Activated naive CD4-positive, alpha-beta T cell treated with anti-CD3 and anti-CD28 coated beads, Interleukin-2, amount 50 U/mL, for 24 hours (primary cell): ENCODE data around the gene PRRT1.
"Not testable (repeated sequence)": the region's sequence is repeated elsewhere in the genome, so short reads cannot be mapped to it uniquely, and the experiment has no call there.

Experiments used
- H3K27ac Mint-ChIP-seq: one replicate; pipeline ENCODE4 v1.8.0; 2021; ENCODE audit warnings: mild to moderate bottlenecking, mixed read lengths
- H3K27me3 Mint-ChIP-seq: one replicate; pipeline ENCODE4 v1.8.0; 2021; ENCODE audit warnings: mixed read lengths
- H3K36me3 Mint-ChIP-seq: one replicate; pipeline ENCODE4 v1.8.0; 2021; ENCODE audit warnings: mixed read lengths
- H3K4me1 Mint-ChIP-seq: one replicate; pipeline ENCODE4 v1.8.0; 2021; ENCODE audit warnings: mixed read lengths
- H3K4me3 Mint-ChIP-seq: one replicate; pipeline ENCODE4 v1.8.0; 2021; ENCODE audit warnings: mild to moderate bottlenecking, mixed read lengths
- H3K9me3 Mint-ChIP-seq: one replicate; pipeline ENCODE4 v1.8.0; 2021; ENCODE audit warnings: mixed read lengths

PRRT1 gene

DNA sequence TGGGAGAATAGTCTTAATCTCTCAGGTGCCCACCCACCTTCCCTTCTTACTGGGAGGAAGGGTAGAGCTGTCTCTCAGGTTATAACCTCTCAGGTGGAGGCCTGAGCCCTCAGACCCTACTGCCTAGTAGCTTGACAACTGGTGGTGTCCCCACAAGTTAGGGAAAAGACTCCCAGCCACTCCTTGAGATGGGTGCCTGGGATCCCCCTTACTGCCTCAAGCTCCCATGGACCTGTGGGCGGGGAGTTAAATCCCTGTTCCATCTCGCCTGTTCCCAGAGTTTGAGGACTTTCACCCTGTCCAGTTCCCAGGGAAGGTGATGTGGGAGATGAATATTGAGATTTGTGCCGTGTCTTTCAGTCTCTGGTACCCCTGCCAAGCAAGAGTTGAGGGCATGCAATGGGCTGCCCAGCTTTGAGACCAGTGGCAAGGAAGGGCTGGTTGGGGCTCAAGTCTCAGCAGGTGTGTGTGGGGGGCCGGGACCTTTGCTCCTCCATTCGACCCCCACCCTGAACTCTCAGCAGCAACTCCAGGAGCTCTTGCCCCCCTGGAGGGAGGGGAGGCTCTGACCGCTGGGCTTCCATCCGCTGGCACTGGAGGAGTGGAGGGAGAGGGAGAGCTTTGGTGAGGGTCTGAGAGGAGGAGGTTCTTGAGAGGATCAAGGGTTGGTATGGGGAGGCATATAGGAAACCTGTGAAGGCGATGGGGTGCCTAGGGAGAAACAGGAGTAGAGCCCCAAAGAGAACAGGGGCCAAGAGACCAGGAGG is 39.4 kb upstream of the PRRT1 start:
- peaks cover 13% of the 10 kb centered on the region for H3K36me3 Mint-ChIP-seq
- H3K27me3 Mint-ChIP-seq: no peaks in the 10 kb centered on the region
- no peaks in the 10 kb centered on the region for H3K9me3 Mint-ChIP-seq
- peaks cover 71% of the 10 kb centered on the region for H3K4me1 Mint-ChIP-seq
- peak overlapping the region; percentile 97 for H3K27ac Mint-ChIP-seq
- peak overlapping the region; percentile 95 for H3K4me3 Mint-ChIP-seq

- H3K27ac Mint-ChIP-seq: peak within 1 kb of the TSS; percentile 97
- H3K4me1 Mint-ChIP-seq: peaks cover 76% of the 10 kb centered on the region
- no peaks in the 10 kb centered on the region for H3K9me3 Mint-ChIP-seq
- H3K4me3 Mint-ChIP-seq: peak within 1 kb of the TSS; percentile 95
- peaks cover 13% of the 10 kb centered on the region for H3K36me3 Mint-ChIP-seq
- no peaks in the 10 kb centered on the region for H3K27me3 Mint-ChIP-seq
These were observed 38.5 kb upstream of the PRRT1 start, which contains the start of gene PBX2 for GRCh38 chr6:32190054-32190851. Gene PBX2, minus strand, starts transcription at chr6:32190202. Its CDS starts 287 bp downstream, at chr6:32189915.

DNA sequence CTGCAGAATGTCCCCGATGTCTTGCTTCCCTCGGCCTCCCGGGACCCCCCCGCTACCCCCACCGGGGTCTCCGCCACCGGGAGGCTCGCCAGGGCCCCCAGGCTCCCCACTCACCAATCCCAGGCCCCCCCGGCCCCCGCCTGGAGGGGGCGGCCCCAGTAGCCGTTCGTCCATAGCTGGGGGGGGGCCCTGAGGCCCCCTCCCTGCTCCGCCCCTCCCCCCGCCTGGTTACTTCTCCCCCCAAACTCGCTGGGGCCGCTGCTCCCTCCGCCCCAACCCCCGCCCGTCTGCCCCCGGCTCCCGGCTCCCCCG is 38.0 kb upstream of the PRRT1 start:
- Mint-ChIP-seq H3K27me3 (no peaks in the 10 kb centered on the region), H3K27ac (peak overlapping the region; percentile 78)

GRCh38 chr6:32189069-32189741 is 37.5 kb upstream of the PRRT1 start:
- peak overlapping the region; percentile 78 for H3K27ac Mint-ChIP-seq
- no peaks in the 10 kb centered on the region for H3K27me3 Mint-ChIP-seq
- H3K36me3 Mint-ChIP-seq: peaks cover 13% of the 10 kb centered on the region
- peaks cover 68% of the 10 kb centered on the region for H3K4me1 Mint-ChIP-seq
- H3K4me3 Mint-ChIP-seq: peak overlapping the region; percentile 84
- no peaks in the 10 kb centered on the region for H3K9me3 Mint-ChIP-seq

More for the DNA sequence above, 38.0 kb upstream of the PRRT1 start:
- Mint-ChIP-seq H3K4me1 (peaks cover 71% of the 10 kb centered on the region), H3K9me3 (no peaks in the 10 kb centered on the region), H3K4me3 (peak overlapping the region; percentile 95), H3K36me3 (peaks cover 13% of the 10 kb centered on the region)

GRCh38 chr6:32188381-32189068 is 36.8 kb upstream of the PRRT1 start:
- peak overlapping the region; percentile 84 for H3K4me3 Mint-ChIP-seq
- H3K27ac Mint-ChIP-seq: peak overlapping the region; percentile 78
- H3K27me3 Mint-ChIP-seq: no peaks in the 10 kb centered on the region
- H3K4me1 Mint-ChIP-seq: peaks cover 63% of the 10 kb centered on the region
- H3K9me3 Mint-ChIP-seq: no peaks in the 10 kb centered on the region
- peaks cover 13% of the 10 kb centered on the region for H3K36me3 Mint-ChIP-seq

- peak overlapping the region; percentile 63 for H3K27ac Mint-ChIP-seq
- H3K36me3 Mint-ChIP-seq: peaks cover 13% of the 10 kb centered on the region
- not testable (repeated sequence) for H3K27me3 Mint-ChIP-seq, H3K9me3 Mint-ChIP-seq
- peaks cover 63% of the 10 kb centered on the region for H3K4me1 Mint-ChIP-seq
- peak overlapping the region; percentile 84 for H3K4me3 Mint-ChIP-seq
These were observed 36.1 kb upstream of the PRRT1 start for GRCh38 chr6:32187725-32188380.

DNA sequence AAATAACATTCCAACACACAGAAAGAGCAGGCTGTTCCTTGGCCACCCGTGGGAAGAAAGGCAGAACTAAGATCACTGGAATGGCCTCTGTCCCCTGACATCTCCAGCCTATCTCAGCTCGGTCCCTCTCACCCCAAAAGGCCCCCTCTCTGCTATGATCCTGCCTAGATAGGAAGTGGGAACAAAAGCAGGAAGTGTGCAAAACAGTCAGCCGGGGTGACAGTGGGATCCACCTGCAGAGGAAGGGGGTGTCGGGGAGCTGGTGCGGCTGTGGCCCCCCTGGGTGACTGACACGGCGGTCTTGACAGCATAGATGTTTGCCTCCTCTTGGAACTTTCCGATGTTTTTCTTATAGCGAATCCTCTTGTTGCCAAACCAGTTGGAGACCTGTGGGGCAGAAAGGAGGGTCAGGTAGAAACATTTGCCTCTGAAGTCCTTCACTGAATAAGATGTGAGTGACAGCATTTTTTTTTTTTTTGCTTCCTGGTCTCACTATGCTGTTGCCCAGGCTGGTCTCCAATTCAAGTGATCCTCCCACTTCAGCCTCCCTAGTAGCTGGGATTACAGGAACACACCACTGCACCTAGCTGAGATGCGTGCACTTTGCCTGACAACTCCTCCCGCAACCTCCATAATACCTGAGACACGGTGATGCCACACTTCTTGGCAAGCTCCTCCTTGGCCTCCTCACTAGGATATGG is 35.4 kb upstream of the PRRT1 start:
- Mint-ChIP-seq H3K36me3 (peaks cover 13% of the 10 kb centered on the region), H3K9me3 (no peaks in the 10 kb centered on the region), H3K4me1 (peaks cover 64% of the 10 kb centered on the region), H3K27me3 (no peaks in the 10 kb centered on the region), H3K27ac (peak overlapping the region; percentile 63), H3K4me3 (peak overlapping the region; percentile 66)

GRCh38 chr6:32186151-32186840 is 34.6 kb upstream of the PRRT1 start:
- H3K27me3 Mint-ChIP-seq, H3K9me3 Mint-ChIP-seq: not testable (repeated sequence)
- Mint-ChIP-seq H3K27ac (peak overlapping the region; percentile 89), H3K36me3 (peaks cover 11% of the 10 kb centered on the region), H3K4me3 (peak overlapping the region; percentile 23), H3K4me1 (peaks cover 62% of the 10 kb centered on the region)

- H3K27me3 Mint-ChIP-seq: not testable (repeated sequence)
These were observed 34.0 kb upstream of the PRRT1 start for GRCh38 chr6:32185681-32186131.

DNA sequence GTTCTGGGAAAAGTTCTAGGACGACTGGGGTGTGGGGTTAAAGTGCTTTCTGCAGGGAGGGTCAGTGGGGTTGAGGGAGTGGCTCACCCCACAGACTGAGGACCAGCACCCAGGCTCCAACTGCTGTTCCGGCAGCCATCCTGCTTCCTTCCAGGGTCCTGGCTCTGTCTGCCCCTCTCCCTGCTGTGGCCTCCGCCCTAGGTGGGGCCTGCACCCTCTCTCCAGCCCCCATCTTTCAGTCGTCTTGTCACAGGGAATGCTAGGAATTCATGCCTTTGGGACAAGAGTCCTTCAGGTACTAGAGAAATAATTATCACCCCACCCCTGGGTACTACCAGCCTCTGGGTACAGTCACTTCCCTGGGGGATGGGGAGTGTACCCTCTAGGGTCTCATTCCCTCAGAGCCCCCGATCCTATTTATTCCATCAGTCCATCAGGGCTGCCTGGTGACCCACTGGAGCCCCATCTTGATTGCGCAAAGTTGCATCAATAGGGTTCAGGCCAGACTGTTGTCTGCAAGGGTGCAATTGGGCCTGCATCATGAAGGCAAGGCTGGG is 32.4 kb upstream of the PRRT1 start, which contains the start of gene AGER:
AGER (minus strand) TSS at position 170 of the 557 bp plus-strand sequence; CDS start at position 139, 31 bp downstream.
- Mint-ChIP-seq H3K27me3 (no peaks in the 10 kb centered on the region), H3K9me3 (no peaks in the 10 kb centered on the region), H3K27ac (peak within 1 kb of the TSS; percentile 24), H3K36me3 (peaks cover 17% of the 10 kb centered on the region), H3K4me3 (no peak within 1 kb of the TSS), H3K4me1 (peaks cover 77% of the 10 kb centered on the region)

More at GRCh38 chr6:32185681-32186131, 34.0 kb upstream of the PRRT1 start:
- peak overlapping the region; percentile 89 for H3K27ac Mint-ChIP-seq
- not testable (repeated sequence) for H3K9me3 Mint-ChIP-seq
- H3K4me1 Mint-ChIP-seq: peaks cover 64% of the 10 kb centered on the region
- peak overlapping the region; percentile 23 for H3K4me3 Mint-ChIP-seq
- H3K36me3 Mint-ChIP-seq: peaks cover 12% of the 10 kb centered on the region

GRCh38 chr6:32183483-32184083 is 31.8 kb upstream of the PRRT1 start:
- H3K27me3 Mint-ChIP-seq: no peaks in the 10 kb centered on the region
- H3K9me3 Mint-ChIP-seq: no peaks in the 10 kb centered on the region
- no peak overlapping the region for H3K4me3 Mint-ChIP-seq
- H3K36me3 Mint-ChIP-seq: peaks cover 14% of the 10 kb centered on the region
- H3K27ac Mint-ChIP-seq: no peak overlapping the region
- H3K4me1 Mint-ChIP-seq: peaks cover 77% of the 10 kb centered on the region

- Mint-ChIP-seq H3K27ac (peak overlapping the region; percentile 24), H3K9me3 (no peaks in the 10 kb centered on the region), H3K4me1 (peaks cover 76% of the 10 kb centered on the region), H3K4me3 (no peak overlapping the region), H3K27me3 (no peaks in the 10 kb centered on the region), H3K36me3 (peaks cover 14% of the 10 kb centered on the region)
These were observed 31.3 kb upstream of the PRRT1 start for GRCh38 chr6:32183030-32183429.

DNA sequence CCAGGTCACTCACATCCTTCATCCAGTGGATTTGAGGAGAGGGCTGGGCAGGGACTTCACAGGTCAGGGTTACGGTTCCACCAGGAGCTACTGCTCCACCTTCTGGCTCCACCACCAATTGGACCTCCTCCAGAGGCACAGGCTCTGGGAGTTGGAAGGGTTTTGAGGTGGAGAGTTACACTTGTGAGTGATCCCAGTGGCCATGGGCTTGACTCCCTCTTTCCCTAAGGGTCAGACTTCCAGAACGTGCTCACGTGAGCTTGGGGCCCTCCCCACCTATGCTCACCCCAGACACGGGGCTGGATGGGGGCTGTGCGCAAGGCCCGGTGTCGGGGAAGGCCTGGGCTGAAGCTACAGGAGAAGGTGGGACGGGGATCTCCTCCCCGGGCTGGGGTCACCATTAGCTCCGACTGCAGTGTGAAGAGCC is 30.8 kb upstream of the PRRT1 start:
- no peak overlapping the region for H3K4me3 Mint-ChIP-seq
- H3K27me3 Mint-ChIP-seq: no peaks in the 10 kb centered on the region
- H3K27ac Mint-ChIP-seq: no peak overlapping the region
- H3K9me3 Mint-ChIP-seq: no peaks in the 10 kb centered on the region
- peaks cover 13% of the 10 kb centered on the region for H3K36me3 Mint-ChIP-seq
- H3K4me1 Mint-ChIP-seq: peaks cover 73% of the 10 kb centered on the region
